H1 (cell line): Measurements from ENCODE around the gene ATG9B. TPM values are rescaled to one million over a fixed set of nuclear protein-coding genes. Genes with fewer than 3 reads are reported as not detected.

Source experiments
- CTCF ChIA-PET: fragments of 300-600 bp; sonication (Branson Sonifier 250); formaldehyde crosslinking; loops from one replicate; lab custom pipeline; 2021; ENCODE audit not compliant: partially characterized antibody; lab: Charles Lee
- POLR2A ChIA-PET: fragments of 300-600 bp; sonication (Branson Sonifier 250); formaldehyde crosslinking; loops from one replicate; lab custom pipeline; 2021; ENCODE audit warnings: inconsistent platforms; ENCODE audit not compliant: partially characterized antibody; lab: Charles Lee
- DNase-seq, 2 experiments: peaks; one replicate each; pipeline versions ENCODE4 v3.0.0 to v3.0.0-alpha.2; 2010 to 2022; ENCODE audit warnings: low spot score in 2 of 2, low read depth in 1 of 2, mixed read lengths in 1 of 2
- FAIRE-seq: peaks from 2 replicates; lab custom pipeline; 2011; peaks lifted over from hg19 to GRCh38; lab: Jason Lieb, UNC
- H2AFZ ChIP-seq: 2 replicates; pipeline ENCODE4 v1.8.1; 2012; ENCODE audit warnings: low read length, inconsistent platforms
- H2AK5ac ChIP-seq: 2 replicates; pipeline ENCODE4 v1.6.1; 2013; ENCODE audit warnings: low read depth, low read length
- H2BK120ac ChIP-seq: replicated peaks from 2 replicates; pipeline ENCODE3; 2013; ENCODE audit warnings: low read depth, low read length, inconsistent platforms
- H2BK12ac ChIP-seq: 2 replicates; pipeline ENCODE4 v1.6.1; 2013; ENCODE audit warnings: low read depth, low read length
- H2BK15ac ChIP-seq: 2 replicates; pipeline ENCODE4 v1.6.1; 2013; ENCODE audit warnings: low read length
- H2BK20ac ChIP-seq: 2 replicates; pipeline ENCODE4 v1.6.1; 2013; ENCODE audit warnings: low read length
- H2BK5ac ChIP-seq: 2 replicates; pipeline ENCODE4 v1.6.1; 2013; ENCODE audit warnings: low read depth, low read length
- H3K14ac ChIP-seq: 2 replicates; pipeline ENCODE4 v1.6.1; 2013; ENCODE audit warnings: inconsistent platforms; ENCODE audit not compliant: insufficient read length
- H3K18ac ChIP-seq: 2 replicates; pipeline ENCODE4 v1.6.1; 2013; ENCODE audit warnings: low read length; ENCODE audit errors: extremely low read depth
- H3K23ac ChIP-seq: 2 replicates; pipeline ENCODE4 v1.6.1; 2013; ENCODE audit warnings: inconsistent platforms; ENCODE audit not compliant: insufficient read length
- H3K23me2 ChIP-seq: 2 replicates; pipeline ENCODE4 v1.6.1; 2013; ENCODE audit warnings: low read depth, low read length
- H3K27ac ChIP-seq: 2 replicates; pipeline ENCODE4 v1.6.1; 2011; ENCODE audit warnings: low read depth, low read length, inconsistent platforms
- H3K27me3 ChIP-seq, 4 experiments: replicated peaks in 1 of 4; 1 replicate in 1 of 4; 2 replicates in 3 of 4; pipeline versions ENCODE4 v1.6.1 to v1.8.1; 2011 to 2013; ENCODE audit warnings: low read length in 3 of 4, mild to moderate bottlenecking in 3 of 4, inconsistent platforms in 2 of 4, mixed read lengths in 2 of 4, moderate library complexity in 1 of 4; ENCODE audit not compliant: control insufficient read depth in 3 of 4, insufficient read depth in 3 of 4; ENCODE audit errors: extremely low read depth in 1 of 4
- H3K36me3 ChIP-seq, 4 experiments: 2 replicates each; pipeline versions ENCODE4 v1.6.1 to v1.8.1; 2011 to 2013; ENCODE audit warnings: mild to moderate bottlenecking in 4 of 4, low read length in 3 of 4, moderate library complexity in 2 of 4, control low read depth in 1 of 4, inconsistent platforms in 1 of 4; ENCODE audit not compliant: insufficient read depth in 4 of 4, control insufficient read depth in 2 of 4
- H3K4ac ChIP-seq: replicated peaks from 2 replicates; pipeline ENCODE3; 2013; ENCODE audit warnings: low read length, low read depth, mixed read lengths, inconsistent platforms; ENCODE audit not compliant: insufficient read length
- H3K4me1 ChIP-seq, 4 experiments: replicated peaks in 1 of 4; 1 replicate in 1 of 4; 2 replicates in 3 of 4; pipeline versions ENCODE4 v1.6.1 to v1.8.1; 2011 to 2013; ENCODE audit warnings: low read length in 3 of 4, inconsistent platforms in 2 of 4, mixed read lengths in 1 of 4; ENCODE audit not compliant: insufficient read depth in 4 of 4, control insufficient read depth in 3 of 4
- H3K4me2 ChIP-seq, 2 experiments: 2 replicates each; pipeline versions ENCODE4 v1.6.1 to v1.8.1; 2011 to 2013; ENCODE audit warnings: low read depth in 2 of 2, low read length in 2 of 2, control low read depth in 1 of 2, inconsistent platforms in 1 of 2, mild to moderate bottlenecking in 1 of 2; ENCODE audit not compliant: insufficient read depth in 1 of 2
- H3K4me3 ChIP-seq, 4 experiments: fragments of 200-600, 300-600 bp in 1 of 4; sonication (generic), shearing (Covaris generic), sonication (Bioruptor Twin) in 1 of 4; 2 replicates each; pipeline versions ENCODE4 v1.5.1 to v1.8.1; 2011 to 2016; ENCODE audit warnings: low read length in 4 of 4, low read depth in 3 of 4, control low read depth in 2 of 4, inconsistent platforms in 2 of 4, mild to moderate bottlenecking in 2 of 4, mixed read lengths in 1 of 4, moderate library complexity in 1 of 4; ENCODE audit not compliant: insufficient read depth in 2 of 4; ENCODE audit errors: extremely low read depth in 1 of 4
- H3K56ac ChIP-seq: replicated peaks from 2 replicates; pipeline ENCODE3; 2013; ENCODE audit warnings: low read depth, mild to moderate bottlenecking, mixed read lengths, low read length, inconsistent platforms; ENCODE audit not compliant: insufficient read length
- H3K79me1 ChIP-seq: 2 replicates; pipeline ENCODE4 v1.6.1; 2013; ENCODE audit warnings: low read depth, low read length, control low read depth
- H3K79me2 ChIP-seq, 2 experiments: 2 replicates each; pipeline versions ENCODE4 v1.6.1 to v1.8.1; 2012 to 2013; ENCODE audit warnings: low read length in 2 of 2, mild to moderate bottlenecking in 2 of 2, inconsistent platforms in 1 of 2; ENCODE audit not compliant: insufficient read depth in 2 of 2, control insufficient read depth in 1 of 2
- H3K9ac ChIP-seq, 4 experiments: replicated peaks in 1 of 4; 1 replicate in 1 of 4; 2 replicates in 3 of 4; pipeline versions ENCODE4 v1.6.1 to v1.8.1; 2011 to 2013; ENCODE audit warnings: low read depth in 3 of 4, low read length in 3 of 4, control low read depth in 2 of 4, mild to moderate bottlenecking in 2 of 4, moderate library complexity in 2 of 4, inconsistent platforms in 1 of 4; ENCODE audit errors: extremely low read depth in 1 of 4
- H3K9me3 ChIP-seq, 2 experiments: 2 replicates each; pipeline versions ENCODE4 v1.6.1 to v1.8.1; 2012 to 2013; ENCODE audit warnings: mild to moderate bottlenecking in 2 of 2, moderate library complexity in 2 of 2, control low read depth in 1 of 2, inconsistent platforms in 1 of 2, low read depth in 1 of 2, low read length in 1 of 2, mixed read lengths in 1 of 2; ENCODE audit not compliant: insufficient read depth in 2 of 2
- H4K20me1 ChIP-seq, 2 experiments: replicated peaks in 1 of 2; 2 replicates each; pipeline versions ENCODE3 to v1.8.1; 2011 to 2013; ENCODE audit warnings: inconsistent platforms in 2 of 2, low read length in 2 of 2, mild to moderate bottlenecking in 1 of 2; ENCODE audit not compliant: insufficient read depth in 2 of 2, control insufficient read depth in 1 of 2
- H4K5ac ChIP-seq: 2 replicates; pipeline ENCODE4 v1.6.1; 2013; ENCODE audit warnings: low read length, low read depth, mixed read lengths, inconsistent platforms; ENCODE audit not compliant: insufficient read length
- H4K8ac ChIP-seq: 2 replicates; pipeline ENCODE4 v1.8.0; 2013; ENCODE audit warnings: mild to moderate bottlenecking, moderate library complexity, low read length, inconsistent platforms; ENCODE audit not compliant: insufficient read depth; ENCODE audit errors: extremely low read depth
- H4K91ac ChIP-seq: replicated peaks from 2 replicates; pipeline ENCODE3; 2013; ENCODE audit warnings: low read length, mixed read lengths, inconsistent platforms; ENCODE audit not compliant: insufficient read length
- CTBP2 ChIP-seq: IDR thresholded peaks from 2 replicates; pipeline ENCODE4 v1.7.0; 2011; ENCODE audit warnings: borderline replicate concordance, mild to moderate bottlenecking, moderate library complexity, mixed read lengths, low read length; ENCODE audit not compliant: insufficient read depth, insufficient read length
- EP300 ChIP-seq, 2 experiments: IDR thresholded peaks; 1 replicate in 1 of 2; 2 replicates in 1 of 2; pipeline ENCODE4 v1.6.1; 2011 to 2012; ENCODE audit warnings: low read depth in 2 of 2, low read length in 2 of 2, mild to moderate bottlenecking in 2 of 2, borderline replicate concordance in 1 of 2, inconsistent platforms in 1 of 2, moderate library complexity in 1 of 2
- JUN ChIP-seq: IDR thresholded peaks from 2 replicates; pipeline ENCODE4 v1.6.1; 2011; ENCODE audit warnings: low read depth, mild to moderate bottlenecking, improper control_type of control experiment, low read length
- KDM5A ChIP-seq: fragments of 200-600 bp; IDR thresholded peaks from 2 replicates; pipeline ENCODE4 v1.7.1; 2012; ENCODE audit warnings: mild to moderate bottlenecking, low read length, inconsistent platforms, mixed read lengths
- NANOG ChIP-seq: IDR thresholded peaks from 2 replicates; pipeline ENCODE4 v1.6.1; 2011; ENCODE audit warnings: low read length, low read depth, mild to moderate bottlenecking, inconsistent platforms; ENCODE audit not compliant: insufficient read depth, poor library complexity, severe bottlenecking
- SIX5 ChIP-seq: IDR thresholded peaks from 2 replicates; pipeline ENCODE4 v1.6.1; 2011; ENCODE audit warnings: mild to moderate bottlenecking, low read depth, low read length
- SP2 ChIP-seq: IDR thresholded peaks from 2 replicates; pipeline ENCODE4 v1.6.1; 2012; ENCODE audit warnings: mild to moderate bottlenecking, low read length, inconsistent platforms
- SUZ12 ChIP-seq: fragments of 200-600 bp; sonication (generic); IDR thresholded peaks from 2 replicates; pipeline ENCODE4 v1.6.1; 2012; ENCODE audit warnings: mild to moderate bottlenecking, inconsistent platforms, low read length, moderate library complexity, mixed read lengths
- TBP ChIP-seq: IDR thresholded peaks from 2 replicates; pipeline ENCODE4 v1.6.1; 2011; ENCODE audit warnings: low read depth, low read length, improper control_type of control experiment
- WGBS, 2 experiments: shearing (Covaris generic) in 1 of 2; methylation state at CpG; one replicate each; pipeline versions ENCODE4 v1.1.6 to v1.1.7; 2013 to 2015; ENCODE audit warnings: low lambda C conversion rate in 2 of 2, mixed read lengths in 2 of 2, inconsistent platforms in 1 of 2, low coverage in 1 of 2, missing lambda C conversion rate in 1 of 2; ENCODE audit not compliant: insufficient replicate concordance in 2 of 2, insufficient coverage in 1 of 2, insufficient read length in 1 of 2; ENCODE audit errors: extremely low coverage in 1 of 2, missing lambda C conversion rate in 1 of 2; 5-methylcytosine and 5-hydroxymethylcytosine counted together
- polyA plus RNA-seq, 7 experiments: library from polyadenylated mRNA; depleted of rRNA in 3 of 7; stranded (reverse) in 5 of 7; unstranded in 2 of 7; fragments of >200 nt in 5 of 7; fragments of 200-250 nt in 2 of 7; gene quantifications; 1 replicate in 5 of 7; 2 replicates in 1 of 7; 4 replicates in 1 of 7; pipeline versions ENCODE4 v1.2.1 to v1.2.3, GENCODE V29; 2011 to 2013; ENCODE audit warnings: missing spikeins in 2 of 7, mixed read lengths in 2 of 7
- total RNA-seq: library from RNA; stranded (reverse); fragmentation: NEBNext Ultra II Directional; extraction: Animal tissue kit (Norgen Biotek cat#: 25700); gene quantifications from 2 replicates; pipeline ENCODE4 v1.2.1, GENCODE V29; 2021
- TF ChIP-seq, protein P1 (sequence below): IDR thresholded peaks from 2 replicates; pipeline ENCODE4 v1.6.1; 2011; ENCODE audit warnings: low read length, improper control_type of control experiment

ATG9B gene
- total and polyA plus RNA-seq, 2 of the 8 experiments (the other 6 are each of a cell fraction or from before 2014, with no cell fraction given) = 1.4 to 2.3 TPM

DNA sequence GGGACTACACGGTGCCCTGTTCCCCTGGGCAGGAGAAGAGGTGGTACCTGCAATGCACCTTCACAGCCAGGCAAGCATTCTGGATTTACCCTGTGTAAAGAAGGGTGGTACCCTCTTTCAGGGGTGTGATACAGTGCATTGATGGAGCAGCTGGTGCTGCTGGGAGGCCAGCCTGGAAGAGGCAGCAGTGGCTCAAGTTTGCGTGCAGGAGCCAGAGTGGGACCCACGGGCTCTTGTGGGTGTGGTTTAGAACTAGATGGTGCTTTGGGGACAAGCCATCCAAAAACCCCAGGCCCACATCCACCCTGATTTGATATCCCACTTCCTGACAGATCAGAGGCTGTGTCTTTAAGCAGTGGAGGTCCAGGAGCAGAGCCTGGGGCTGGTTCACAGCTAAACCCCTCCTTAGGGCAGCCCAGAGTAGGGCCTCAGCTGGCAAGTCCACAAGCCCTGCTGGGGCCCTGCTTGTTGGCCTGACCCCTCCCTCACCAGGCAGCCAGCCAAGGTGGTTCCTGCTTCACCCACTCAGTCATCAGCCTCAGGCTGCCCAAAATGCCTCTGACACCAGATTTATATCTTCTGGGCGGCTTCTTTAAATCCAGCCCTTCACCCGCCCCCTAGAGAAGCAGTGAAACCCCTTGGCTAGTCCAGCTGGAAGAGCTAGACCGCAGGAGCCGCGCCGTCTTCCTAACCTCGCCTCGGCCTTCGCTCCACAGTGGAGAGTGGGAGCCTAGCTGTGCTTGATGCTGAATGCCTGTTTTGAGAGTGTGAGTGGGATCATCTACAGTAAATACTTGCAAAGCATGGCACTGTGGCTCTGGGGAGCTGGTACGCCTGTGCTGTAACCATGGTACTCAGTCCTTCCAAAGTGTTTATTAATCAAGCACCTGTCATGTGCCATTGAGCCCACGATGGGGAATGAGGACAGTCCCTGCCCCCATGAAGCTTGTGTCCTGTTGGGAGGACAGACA is 22.6 kb upstream of the ATG9B start:
- peaks cover 2 to 11% of the 10 kb centered on the region in 2 experiments for H4K20me1 ChIP-seq
- H3K4me3 ChIP-seq = no peak overlapping the region
- WGBS, 2 experiments = 87% methylated on average over 14 of the region's 14 CpGs; no CpG with 5 or more reads in 1 of the 2 experiments
- no peak overlapping the region for H2AK5ac ChIP-seq
- H3K23me2 ChIP-seq = peaks cover 3% of the 10 kb centered on the region; the same call in 1 of the 2 replicates
- H2BK20ac ChIP-seq = no peak overlapping the region
- DNase-seq = no peak
- no peak overlapping the region for H3K56ac ChIP-seq
- no peak overlapping the region for H2BK5ac ChIP-seq
- no peak overlapping the region for H3K27ac ChIP-seq
- H4K91ac ChIP-seq = no peak overlapping the region
- H4K5ac ChIP-seq = no peak overlapping the region
- no peak overlapping the region for H3K23ac ChIP-seq
- no peak overlapping the region for H2BK12ac ChIP-seq
- no peak overlapping the region for H3K9ac ChIP-seq
- H3K18ac ChIP-seq = no peak overlapping the region
- POLR2A ChIA-PET = interaction anchor here (1.0 to 1.8 kb wide), 3 partner anchors 7 to 34 kb away, joined by 3 to 4 read pairs (median 4); partner anchors contain the start of gene FASTK
- no peaks in the 10 kb centered on the region for H3K79me1 ChIP-seq
- FAIRE-seq = no peak
- no peak overlapping the region for H3K4me2 ChIP-seq
- no peak overlapping the region for H2BK120ac ChIP-seq
- no peaks in the 10 kb centered on the region for H3K36me3 ChIP-seq
- H3K9me3 ChIP-seq = no peaks in the 10 kb centered on the region
- H3K27me3 ChIP-seq = peaks cover 4 to 30% (median 20%) of the 10 kb centered on the region in 4 experiments
- no peak overlapping the region for H2BK15ac ChIP-seq
- H3K4ac ChIP-seq = no peak overlapping the region
- no peak overlapping the region for H4K8ac ChIP-seq
- H3K4me1 ChIP-seq = peaks cover 0 to 8% (median 4%) of the 10 kb centered on the region in 4 experiments; a peak in 3 of 7 replicates
- CTCF ChIA-PET = interaction anchor here (0.9 to 3.5 kb wide), 8 partner anchors 9 to 148 kb away, joined by 3 to 20 read pairs (median 6); partner anchors contain the start of gene CDK5
- H2AFZ ChIP-seq = no peak overlapping the region
- no peak overlapping the region for H3K14ac ChIP-seq
- no peaks in the 10 kb centered on the region for H3K79me2 ChIP-seq
- TF ChIP-seq, protein P1, sequence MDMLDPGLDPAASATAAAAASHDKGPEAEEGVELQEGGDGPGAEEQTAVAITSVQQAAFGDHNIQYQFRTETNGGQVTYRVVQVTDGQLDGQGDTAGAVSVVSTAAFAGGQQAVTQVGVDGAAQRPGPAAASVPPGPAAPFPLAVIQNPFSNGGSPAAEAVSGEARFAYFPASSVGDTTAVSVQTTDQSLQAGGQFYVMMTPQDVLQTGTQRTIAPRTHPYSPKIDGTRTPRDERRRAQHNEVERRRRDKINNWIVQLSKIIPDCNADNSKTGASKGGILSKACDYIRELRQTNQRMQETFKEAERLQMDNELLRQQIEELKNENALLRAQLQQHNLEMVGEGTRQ = no peak
- TF ChIP-seq TBP (no peak), SIX5 (no peak), NANOG (no peak), CTBP2 (no peak), SUZ12 (no peak), KDM5A (no peak), JUN (no peak), SP2 (no peak), EP300 (IDR thresholded peaks at IDR 0.05; ENCODE audit: borderline replicate concordance in 1 of 2, low read depth in 2 of 2, low read length in 2 of 2) (no peak)
